GM19395 (cell line): ENCODE results near the gene LEPROT.

ENCODE experiments used
- ATAC-seq: cut with Tn5 transposase; IDR thresholded peaks from one replicate; pipeline ENCODE4 v1.9.1; 2021; ENCODE audit warnings: mild to moderate bottlenecking, moderate library complexity; ENCODE audit not compliant: unreplicated experiment

LEPROT gene

DNA sequence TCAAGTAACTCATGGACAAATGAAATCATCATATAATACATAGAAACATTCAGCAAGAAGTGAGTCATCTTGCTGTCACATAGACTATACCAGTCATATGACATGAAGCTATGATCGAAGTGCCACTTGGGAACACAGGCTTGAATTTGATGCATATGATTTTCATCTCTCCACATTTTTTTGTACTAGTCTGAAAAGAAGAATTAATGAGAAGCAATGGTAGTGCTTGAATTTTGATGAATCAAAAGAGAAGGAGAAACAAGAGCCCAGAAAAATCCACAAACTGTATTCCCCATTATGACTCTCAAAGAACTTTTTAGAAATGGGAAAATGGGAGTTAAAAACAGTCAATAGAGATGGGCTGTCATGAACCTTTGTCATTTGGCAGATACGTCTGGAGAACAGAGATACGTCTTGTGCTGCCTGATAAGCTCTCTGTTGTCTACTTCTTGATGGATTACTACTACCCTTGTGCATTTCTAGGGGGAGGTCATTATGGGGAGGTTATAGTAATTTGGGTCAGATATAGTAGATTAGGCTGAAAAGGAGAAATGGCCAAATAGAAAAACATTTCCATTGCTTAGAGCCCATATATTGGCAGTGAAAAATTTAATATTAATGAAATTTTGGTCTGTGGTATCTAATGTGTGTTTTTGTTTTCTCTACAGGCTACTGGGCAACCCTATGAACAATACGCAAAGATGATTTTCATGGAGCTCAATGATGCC lies 8.0 kb upstream of the LEPROT start:
- ATAC-seq = no peak

- no peak for ATAC-seq
These were observed 7.5 kb upstream of the LEPROT start for GRCh38 chr1:65412984-65413375.

DNA sequence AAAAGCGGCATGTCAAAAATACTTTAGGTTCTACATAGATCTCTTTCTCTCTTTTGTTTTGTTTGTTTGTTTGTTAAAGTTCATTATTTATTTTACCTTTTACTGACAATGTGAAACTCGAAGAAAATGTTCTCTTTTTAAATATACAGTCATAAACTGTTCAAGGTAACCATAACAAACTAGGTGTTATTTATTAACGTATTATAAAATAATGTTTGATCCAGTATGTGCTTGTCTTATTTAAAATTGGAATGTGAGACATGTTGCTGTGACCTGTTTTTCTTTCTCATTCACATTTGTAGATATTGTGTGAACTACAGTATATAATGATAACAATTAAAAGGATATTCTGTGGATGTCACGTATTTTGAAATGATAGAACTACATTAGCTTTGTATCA lies 5.9 kb upstream of the LEPROT start:
- ATAC-seq = no peak

DNA sequence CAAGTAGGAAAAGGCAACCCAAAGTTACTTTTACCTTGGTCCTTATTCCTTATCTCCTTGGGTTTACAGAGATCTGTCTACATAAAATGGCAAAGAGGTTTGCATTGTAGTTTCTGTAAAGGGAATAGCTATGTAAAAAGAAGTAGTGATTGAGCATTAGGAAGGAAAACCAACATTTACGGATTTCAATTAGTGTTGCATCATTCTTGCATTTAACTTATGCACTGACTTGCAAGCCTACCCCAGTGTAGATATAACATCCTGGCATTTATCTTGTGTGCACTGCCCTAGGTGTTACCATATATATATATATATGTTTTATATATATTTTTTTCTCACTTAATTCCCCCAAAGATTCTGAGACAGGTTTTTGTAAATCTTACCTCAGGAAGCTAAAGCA lies 3.7 kb upstream of the LEPROT start:
- no peak for ATAC-seq

GRCh38 chr1:65417729-65418128 lies 2.7 kb upstream of the LEPROT start:
- no peak for ATAC-seq

DNA sequence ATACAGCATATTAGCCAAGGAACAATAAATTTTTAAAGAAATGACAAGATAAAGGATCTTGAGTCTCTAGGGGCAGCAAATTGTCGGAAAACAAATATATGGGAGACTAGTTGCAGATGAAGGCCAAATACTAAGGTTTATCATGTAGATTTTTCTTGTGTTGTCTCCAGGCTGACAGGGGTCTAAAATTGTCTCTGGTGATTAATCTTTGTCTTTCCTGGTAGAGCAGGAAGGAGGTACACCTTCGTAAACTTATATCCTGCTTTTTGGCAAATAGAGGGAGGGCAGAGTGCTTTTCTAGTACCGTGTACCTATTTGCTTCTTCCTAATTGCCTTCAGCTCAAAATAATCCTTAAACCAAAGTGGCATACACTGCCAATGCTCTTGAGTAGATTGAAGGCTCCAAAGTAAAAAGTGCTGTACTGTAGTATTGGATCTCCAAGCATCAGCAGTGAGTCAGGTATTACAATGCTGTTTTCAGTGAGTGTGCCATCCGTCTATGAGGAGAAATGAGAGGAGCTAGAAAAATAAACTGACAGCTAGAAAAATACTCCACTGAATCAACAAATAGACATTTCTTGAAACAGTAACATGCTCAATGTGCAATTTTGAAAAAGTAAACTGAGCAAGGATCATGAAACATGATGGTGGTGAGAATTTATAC lies 1.8 kb upstream of the LEPROT start:
- ATAC-seq = no peak

DNA sequence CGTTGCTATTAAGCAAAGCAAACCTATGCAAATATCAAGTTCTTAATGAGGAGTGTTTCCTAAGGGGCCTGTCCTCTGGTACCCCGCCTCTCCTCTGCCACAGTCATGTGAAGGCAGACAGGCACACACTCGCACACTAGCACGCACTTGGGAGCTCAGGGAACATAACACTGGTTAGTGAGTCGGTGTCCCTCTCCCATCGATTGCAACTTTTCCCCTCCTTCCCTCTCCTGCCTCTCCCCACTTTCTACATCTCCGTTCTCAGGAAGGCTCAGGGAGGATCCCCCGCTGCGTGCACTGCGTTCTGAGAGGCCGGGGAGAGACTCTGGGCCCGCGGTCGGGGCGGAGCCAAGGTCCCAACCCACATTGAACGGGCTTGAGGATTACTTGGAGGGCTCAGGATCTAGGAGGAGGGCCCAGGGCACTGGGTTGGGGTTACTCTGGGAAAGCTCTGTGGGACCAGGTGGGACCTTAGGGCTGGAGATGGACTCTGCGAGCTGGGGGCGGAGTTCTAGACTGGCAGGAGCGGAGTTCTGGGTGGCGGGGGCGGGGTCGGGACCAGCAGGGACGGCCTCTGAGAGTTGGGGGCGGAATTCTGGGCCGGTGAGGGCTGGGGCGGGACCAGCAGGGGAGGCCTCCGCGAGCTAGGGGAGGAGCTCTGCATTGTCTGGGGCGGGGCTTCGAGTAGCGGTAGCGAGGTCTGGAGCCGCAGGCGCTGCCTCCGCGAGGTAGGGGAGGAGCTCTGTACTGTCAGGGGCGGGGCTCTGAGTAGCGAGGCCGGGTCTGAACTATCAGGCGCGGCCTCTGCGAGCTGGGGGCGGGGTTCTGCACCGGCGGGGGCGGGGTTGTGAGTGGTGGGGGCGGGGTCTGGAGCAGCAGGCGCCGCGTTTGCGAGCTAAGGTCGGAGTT lies 533 bp upstream of the LEPROT start:
- ATAC-seq = peak; percentile 88

- ATAC-seq = no peak
These were observed 1.0 kb downstream of the LEPROT start for GRCh38 chr1:65421351-65422025.

- no peak for ATAC-seq
These were observed 2.1 kb downstream of the LEPROT start for GRCh38 chr1:65422241-65423203.

DNA sequence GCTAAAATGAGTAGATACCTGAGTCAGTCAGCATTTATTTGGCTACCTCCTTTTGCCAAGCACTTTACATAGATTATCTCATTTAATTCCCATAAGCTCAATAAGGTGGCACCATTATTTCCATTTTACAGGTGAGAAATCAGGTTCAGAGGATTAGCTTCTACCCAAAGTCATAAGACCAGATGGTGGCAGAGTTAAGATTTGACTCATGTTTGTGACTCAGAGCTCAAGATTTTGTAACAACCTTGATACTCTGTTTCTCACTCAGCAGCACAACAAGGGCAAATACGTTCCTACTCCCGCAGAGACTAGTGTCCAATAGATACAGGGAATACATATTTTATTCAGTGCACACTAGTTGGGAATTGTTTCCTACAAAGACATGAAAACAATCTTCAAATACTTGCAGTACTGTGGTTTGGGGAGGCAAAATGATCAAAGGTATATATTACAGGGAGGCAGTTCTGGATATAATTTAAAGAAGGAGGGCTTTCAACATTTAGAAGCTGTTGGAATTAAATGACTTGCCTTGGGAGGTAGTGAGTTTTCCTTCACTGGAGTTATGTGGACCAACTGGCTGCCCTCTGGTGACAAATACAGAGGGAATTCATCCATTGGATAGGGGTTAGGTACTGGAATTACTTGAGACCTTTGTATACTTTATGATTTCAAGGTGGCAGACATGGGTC lies 3.6 kb downstream of the LEPROT start:
- no peak for ATAC-seq

GRCh38 chr1:65424573-65424889 lies 4.1 kb downstream of the LEPROT start:
- no peak for ATAC-seq

- ATAC-seq = no peak
These were observed 4.5 kb downstream of the LEPROT start for GRCh38 chr1:65425006-65425405.

GRCh38 chr1:65425697-65426096 lies 5.2 kb downstream of the LEPROT start:
- no peak for ATAC-seq

DNA sequence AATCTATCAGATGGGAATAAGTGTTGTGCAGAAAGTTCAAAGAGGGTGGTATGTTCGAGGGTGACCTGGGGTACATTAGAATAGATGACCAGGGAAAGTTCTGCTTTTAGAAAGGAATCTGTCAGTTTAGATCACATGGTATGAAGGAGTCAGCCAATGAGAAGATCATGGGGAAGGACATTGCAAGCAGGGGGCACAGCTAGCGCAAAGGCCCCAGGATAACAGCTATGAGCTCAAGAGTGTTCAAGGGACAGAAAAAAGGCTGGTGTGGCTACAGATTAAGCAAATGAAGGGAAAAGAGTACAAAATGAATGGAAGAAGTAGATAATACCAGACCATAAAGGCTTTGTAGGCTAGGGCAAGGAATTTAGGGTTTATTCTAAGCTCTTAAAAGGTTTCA lies 8.6 kb downstream of the LEPROT start:
- ATAC-seq = no peak

- no peak for ATAC-seq
These were observed 9.3 kb downstream of the LEPROT start for GRCh38 chr1:65429806-65430205.

GRCh38 chr1:65431111-65431705 lies 10.7 kb downstream of the LEPROT start:
- ATAC-seq = peak; percentile 57

DNA sequence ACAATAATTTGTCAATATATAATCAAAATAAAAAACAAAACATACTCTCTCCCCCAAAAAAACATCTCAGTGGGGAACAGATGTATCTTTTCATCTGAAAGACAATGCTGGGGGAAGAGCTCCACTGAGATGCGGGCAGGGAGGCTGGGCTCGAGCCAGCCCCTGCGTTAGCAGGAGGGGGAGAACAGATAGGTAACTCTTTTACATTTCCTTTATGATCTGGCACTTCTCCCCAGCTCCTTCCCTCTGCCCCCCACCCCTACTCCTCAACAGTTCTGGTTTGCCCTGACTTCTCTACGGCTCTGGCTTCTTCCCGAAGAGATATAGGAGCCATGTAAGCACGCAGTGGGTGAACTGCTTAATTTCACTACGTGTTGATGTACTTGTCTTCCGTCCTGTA lies 12.4 kb downstream of the LEPROT start:
- ATAC-seq = no peak

DNA sequence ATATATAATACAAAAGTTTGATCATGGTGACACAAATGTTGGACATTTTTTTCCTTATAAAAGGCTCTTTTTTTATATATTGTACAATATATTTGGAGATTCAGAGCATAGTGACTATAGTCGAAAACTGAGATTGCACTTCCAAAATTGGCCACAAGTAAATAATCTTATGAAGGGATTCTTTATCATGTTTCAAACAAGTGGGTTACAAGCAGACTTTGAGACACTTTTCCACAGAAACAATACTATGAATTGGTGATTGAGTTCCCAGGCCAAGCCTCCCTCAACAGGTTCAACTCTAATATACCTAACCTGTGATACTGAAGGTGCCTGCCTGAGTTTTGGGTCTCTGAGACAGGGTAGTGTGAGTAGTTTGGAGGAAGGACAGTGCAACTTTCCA lies 13.8 kb downstream of the LEPROT start:
- ATAC-seq = no peak

GRCh38 chr1:65434760-65435159 lies 14.3 kb downstream of the LEPROT start:
- ATAC-seq = no peak
